GM18517 (cell line): ENCODE results near the gene STXBP1.

Experiments
- ATAC-seq: cut with Tn5 transposase; IDR thresholded peaks from one replicate; pipeline ENCODE4 v1.9.1; 2021; ENCODE audit warnings: mild to moderate bottlenecking, moderate library complexity; ENCODE audit not compliant: unreplicated experiment

STXBP1 gene

DNA sequence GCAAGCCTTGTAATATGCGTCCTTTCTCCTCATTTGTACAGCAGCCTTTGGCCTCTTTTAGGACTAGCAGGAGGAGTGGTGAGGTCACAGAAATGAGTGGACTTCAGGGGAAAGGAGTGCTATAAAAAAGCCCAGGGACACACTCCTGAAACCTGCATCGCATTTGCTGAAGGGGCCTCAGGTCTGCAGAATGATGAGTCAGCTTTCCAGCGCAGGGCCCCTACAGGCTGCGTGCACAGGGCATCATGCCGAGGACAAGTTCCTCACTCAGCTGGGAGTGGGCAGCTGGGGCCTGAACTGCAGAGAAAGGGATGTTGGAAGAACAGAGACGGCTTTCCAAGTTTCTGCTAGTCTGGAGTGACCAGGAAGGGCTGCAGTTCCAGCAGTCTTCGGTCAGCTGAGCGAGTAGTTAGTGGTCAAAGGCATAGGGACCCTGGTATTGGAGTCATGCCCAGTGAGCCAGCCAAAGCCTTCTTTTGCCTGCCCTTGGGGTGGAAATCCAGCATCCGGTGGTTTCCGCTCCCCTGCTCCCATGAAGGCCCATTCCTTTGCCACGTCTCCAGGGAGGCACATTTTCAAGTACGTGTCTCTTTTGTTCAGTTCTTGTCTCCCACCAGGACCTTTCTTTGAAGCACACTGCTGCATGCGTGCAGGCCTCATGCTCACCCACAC, 77.4 kb downstream of the STXBP1 start:
- no peak for ATAC-seq

DNA sequence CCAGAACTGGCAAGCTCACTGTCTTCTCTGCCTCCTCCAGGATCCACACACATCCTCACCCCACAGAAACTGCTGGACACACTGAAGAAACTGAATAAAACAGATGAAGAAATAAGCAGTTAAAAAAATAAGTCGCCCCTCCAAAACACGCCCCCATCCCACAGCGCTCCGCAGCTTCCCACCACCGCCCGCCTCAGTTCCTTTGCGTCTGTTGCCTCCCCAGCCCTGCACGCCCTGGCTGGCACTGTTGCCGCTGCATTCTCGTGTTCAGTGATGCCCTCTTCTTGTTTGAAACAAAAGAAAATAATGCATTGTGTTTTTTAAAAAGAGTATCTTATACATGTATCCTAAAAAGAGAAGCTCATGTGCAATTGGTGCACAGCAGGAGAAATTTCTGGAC, 78.7 kb downstream of the STXBP1 start:
- ATAC-seq, result no peak

DNA sequence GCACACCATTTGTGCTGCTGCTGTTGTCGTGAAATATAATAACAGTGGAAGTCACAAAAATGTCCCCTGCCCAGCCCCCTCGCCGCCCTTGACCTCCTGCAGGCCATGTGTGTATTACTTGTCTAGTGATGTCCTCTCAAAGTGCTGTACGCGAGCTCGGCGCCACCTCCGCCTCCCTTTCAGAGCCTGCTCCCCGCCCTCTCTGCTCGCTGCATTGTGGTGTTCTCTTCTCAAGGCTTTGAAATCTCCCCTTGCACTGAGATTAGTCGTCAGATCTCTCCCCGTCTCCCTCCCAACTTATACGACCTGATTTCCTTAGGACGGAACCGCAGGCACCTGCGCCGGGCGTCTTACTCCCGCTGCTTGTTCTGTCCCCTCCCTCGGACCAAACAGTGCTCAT, 80.0 kb downstream of the STXBP1 start:
- ATAC-seq, result no peak

DNA sequence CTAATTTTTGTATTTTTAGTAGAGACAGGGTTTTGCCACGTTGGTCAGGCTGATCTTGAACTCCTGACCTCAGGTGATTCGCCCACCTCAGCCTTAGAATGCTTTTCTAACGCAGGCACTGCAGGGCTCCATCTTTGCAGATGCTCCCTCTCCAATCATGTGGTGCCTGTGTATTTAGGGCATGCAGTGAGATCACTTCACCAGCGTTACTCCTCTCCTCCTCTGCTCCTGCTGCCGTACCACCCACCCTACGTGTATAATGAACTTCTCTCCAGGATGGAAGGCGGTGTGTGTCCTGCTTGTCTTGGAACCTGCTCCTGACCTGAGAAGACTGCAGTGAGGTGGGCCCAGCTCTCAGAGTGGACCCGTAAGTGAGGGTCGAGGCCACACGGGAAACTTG, 81.1 kb downstream of the STXBP1 start:
- no peak for ATAC-seq

DNA sequence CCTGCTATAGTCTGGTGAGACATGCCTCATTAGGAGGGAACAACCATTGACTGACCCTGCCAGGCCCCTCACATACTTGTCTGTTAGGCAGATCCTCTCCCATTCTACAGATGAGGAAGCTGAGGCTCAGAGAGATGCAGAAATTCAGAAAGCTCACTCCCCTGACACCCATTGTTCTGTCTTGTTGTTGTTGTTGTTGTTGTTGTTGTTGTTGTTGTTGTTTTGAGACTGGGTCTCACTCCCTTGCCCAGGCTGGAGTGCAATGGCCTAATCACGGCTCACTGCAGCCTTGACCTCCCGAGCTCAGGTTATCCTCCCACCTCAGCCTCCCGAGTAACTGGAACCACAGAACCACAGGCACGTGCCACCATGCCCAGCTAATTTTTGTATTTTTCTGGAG, 81.6 kb downstream of the STXBP1 start:
- ATAC-seq, result no peak

DNA sequence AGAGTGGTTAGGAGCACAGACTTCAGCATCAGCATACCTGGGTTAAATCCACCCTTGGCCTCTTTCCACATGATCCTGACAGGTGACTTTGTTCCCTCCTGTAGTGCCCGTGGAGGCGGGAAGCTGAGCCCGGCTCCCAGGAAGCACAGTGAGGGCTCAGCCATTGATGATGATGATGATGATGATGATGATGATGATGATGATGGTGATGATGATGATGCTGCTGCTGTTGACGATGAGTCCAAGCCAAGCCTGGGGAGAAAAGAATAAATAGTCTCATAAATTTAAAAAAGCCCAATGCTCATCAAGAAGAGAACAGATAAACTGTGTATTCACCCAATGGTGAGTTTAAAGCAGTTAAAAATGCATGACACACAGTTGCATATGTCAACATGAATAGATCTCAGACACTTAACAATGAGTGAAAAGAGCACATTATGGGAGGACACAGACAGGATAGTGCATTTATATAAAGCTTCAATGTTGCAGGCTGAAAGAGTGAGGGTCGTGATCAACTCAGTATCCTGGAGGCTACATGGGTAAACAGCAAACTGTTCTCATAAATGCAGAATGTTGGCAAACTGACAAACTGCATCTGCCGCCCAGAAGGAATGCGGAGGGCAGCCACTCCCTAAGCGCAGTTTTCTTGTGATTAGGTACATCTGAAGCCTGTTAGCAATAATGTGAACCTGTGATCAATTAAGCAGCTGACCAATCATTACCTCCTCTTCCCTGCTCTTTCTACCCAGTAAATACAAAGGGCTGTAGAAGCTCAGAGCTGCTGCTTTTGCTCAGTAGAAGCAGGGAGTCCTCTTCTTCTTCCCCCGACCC, 83.0 kb downstream of the STXBP1 start:
- ATAC-seq, result no peak

DNA sequence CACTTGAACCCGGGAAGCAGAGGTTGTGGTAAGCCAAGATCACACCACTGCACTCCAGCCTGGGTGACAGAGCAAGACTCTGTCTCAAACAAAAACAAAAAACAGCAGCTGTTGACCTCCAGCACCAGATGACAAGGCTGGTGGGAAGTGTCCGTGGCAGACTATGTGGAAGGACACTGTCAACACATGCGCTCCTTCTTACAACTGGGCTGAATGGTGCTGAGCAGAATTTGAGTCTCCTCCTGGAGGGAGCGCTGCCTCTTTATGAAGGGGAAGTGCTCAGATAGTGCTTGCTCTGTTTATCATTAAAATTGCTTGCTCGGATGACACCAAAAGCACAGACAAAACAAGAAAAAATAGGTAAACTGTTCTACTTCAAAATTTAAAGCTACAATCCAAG, 85.5 kb downstream of the STXBP1 start:
- ATAC-seq, result no peak

DNA sequence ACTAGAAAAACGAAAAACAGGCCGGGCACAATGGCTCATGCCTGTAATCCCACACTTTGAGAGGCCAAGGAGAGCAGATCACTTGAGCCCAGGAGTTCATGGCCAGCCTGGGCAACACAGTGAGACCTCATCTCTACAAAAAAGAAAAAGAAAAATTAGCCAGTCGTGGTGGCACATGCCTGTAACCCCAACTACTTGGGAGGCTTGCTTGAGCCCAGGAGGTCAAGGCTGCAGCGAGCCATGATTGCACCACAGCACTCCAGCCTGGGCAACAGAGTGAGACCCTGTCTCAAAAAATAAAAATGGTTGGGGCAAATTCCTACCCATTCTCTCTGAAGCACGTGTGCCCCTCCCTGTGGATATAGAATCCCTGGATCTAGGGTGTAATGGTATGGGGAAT, 86.3 kb downstream of the STXBP1 start:
- ATAC-seq, result no peak

DNA sequence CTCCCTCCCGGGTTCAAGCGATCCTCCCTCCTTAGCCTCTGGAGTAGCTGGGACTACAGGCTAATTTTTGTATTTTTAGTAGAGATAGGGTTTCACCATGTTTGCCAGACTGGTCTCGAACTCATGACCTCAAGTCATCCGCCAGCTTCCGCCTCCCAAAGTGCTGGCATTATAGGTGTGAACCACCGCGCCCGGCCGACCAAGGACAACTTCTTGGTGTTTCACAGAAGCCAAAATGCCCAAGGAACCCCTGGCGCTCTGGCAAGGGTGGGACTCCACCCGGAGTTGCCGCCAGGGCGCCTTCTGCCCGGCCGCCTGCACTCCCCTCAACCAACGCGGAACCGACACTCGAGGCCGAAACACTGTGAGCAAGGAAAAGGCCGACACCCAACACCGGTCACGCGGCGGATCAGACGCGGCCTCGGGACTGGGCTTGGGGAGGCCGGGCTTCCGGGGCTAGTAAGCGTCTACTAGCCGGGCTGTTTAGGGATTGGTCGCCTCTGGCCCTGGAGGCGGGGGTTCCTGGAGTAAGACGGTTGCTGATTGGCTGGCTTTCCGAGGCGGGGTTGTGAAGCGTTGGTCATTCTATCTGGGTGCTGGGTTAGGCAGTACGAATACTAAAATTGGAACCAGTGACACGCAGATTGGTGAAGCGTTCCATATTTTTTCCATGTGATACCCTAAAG, 87.1 kb downstream of the STXBP1 start:
- peak; percentile 86 for ATAC-seq

DNA sequence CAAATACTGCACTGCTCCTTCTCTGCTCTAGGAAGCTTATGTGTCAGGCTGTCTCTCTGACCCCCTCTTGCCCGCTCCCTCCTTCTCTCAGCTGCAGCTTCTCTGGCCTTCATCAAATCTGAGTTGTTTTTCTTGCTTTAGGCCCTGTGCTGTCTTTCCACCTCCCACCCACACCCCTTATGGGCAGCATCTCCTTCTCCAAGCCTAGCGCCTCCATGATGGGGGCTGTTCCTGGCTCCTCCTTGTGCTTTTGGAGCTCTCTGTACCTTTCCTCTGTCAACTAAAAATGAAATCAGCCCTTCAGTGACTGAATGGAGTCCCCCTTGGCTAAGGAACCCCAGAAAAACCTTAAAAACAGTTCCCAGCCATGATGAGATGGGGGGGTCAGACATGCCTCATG, 88.1 kb downstream of the STXBP1 start:
- ATAC-seq, result no peak

DNA sequence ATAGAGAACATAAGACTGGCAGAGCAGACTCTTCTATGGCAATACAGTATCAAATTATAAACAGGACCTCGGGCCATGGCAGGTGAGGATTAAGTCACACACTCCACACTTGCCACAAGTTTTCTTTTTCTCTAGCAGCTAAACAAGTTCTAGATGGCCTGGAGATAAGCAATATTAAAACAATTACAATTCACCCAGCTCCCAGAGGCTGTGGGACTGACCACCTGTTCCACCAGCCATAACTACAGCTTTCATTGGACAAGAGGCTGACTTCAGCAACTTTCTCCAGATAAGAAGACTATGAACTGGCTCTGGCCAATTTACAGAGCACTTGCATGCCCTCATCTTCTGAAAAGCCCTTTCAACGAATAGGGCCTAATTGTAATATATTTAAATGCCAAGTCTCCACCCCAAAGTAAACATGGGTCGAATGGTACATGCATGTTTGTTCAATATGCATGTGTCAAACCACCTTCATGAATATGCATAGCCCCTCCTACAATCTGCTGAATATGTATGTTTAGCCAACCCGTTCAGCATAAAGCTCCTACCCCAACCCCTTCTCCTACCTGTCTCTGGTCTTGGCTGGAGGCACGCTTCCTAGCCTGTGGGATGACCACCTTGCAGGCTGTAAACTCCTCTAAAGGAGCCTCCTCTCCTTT, 88.6 kb downstream of the STXBP1 start:
- no peak for ATAC-seq

DNA sequence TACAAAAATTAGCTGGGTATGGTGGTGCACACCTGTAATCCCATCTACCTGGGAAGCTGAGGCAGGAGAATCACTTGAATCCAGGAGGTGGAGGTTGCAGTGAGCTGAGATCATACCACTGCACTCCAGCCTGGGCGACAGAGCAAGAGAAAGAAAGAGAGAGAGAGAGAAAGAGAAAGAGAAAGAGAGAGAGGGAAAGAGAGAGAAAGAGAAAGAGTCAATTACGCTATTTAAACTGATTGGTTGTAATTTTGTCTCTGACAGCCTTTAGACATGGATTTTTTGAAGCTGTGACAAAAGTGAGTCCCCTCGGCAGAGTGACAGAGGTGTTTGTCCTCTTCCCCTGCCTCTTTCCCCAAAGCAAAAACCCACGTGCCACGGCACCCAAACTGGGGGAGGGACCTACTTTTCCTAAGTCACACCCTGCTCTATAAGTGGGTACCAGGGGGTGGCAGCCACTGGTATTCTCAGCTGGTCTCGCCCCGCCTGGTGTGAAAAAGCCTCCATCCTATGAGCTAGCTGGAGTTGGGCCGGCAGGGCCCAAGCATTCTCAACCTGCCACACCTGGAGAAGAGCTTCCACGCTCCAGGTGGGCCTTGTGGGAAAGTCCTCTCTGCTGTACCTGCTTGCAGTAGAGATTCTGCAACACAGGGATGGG, 91.3 kb downstream of the STXBP1 start:
- ATAC-seq, result no peak

DNA sequence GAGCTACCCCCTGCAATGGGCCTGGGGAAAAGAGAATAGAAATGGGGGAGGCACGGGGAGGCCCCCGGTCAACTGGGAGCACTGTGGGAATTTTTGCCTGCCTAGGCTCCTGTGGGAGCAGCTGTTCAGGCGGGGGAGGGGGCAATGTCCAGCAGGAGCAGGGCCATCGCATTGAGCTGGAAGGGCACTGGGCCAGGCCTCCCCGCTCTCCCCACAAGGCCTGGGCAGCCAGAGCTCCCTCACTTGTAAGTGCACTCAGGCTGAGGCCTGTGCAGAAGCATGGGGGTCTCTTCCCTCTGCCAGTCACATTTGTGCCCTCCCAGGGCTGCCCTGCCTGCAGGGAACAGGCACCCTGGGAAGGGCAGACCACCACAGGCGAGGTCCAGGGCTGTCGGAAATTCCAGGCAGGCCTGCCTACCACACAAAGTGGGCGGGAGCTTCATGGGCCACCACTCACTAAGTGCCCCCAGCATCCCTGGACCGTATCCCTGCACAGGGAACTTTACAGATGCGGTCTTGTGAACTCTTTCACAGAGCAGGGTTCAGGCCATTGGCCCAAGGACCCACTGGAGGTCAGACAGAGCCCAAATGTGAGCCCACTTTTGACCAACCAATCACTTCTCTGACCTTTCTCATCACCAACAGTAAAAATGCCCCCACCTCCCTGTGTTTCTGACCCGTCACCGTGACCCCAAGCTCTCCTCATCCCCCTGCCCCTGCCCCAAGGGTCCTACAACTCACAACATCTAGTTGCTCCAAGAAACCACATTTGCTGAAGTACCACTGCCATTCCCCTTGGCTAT, 93.7 kb downstream of the STXBP1 start:
- no peak for ATAC-seq

DNA sequence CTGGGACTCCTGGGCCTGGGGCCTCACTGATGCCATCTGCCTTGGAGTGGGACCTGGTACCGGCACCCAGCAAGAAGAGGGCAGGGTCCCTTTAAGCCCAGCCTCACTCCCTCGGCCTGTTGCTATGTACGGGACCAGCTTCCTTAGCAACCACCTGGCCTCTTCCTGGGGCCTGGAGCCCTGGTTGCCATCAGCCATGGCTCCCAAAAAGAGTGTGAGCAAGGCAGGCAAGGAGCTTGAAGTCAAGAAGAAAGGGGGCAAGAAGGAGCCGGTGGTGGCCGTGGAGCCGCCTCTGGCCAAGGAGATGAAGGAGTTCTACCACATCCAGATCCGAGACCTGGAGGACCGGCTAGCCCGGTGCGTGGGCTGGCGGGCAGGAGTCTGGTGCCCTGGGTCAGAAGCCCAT, 94.8 kb downstream of the STXBP1 start, which contains the start of gene CFAP157:
TSS of gene CFAP157 (plus strand) at position 153 of the 406 bp plus-strand sequence. CDS start at position 197, 44 bp downstream.
- ATAC-seq, result no peak

DNA sequence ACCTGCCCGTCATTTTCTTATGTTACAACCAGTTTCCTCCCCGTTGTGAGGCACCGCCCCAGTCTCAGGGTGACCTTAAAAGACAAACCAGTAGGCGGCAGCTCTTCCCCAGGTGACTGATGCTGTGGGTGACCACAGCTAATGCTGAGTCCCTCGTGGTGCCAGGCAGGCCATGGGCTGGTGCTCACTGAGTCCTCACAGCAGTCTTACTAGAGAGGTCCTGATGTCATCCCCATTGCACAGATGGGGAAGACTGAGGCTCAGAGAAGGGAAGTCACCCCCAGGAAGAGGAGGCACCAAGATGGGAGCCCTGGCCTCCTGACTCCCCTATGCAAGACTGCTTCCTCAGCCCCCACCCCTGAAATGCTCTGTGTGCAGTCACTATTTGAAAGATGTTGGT, 95.7 kb downstream of the STXBP1 start:
- no peak for ATAC-seq

DNA sequence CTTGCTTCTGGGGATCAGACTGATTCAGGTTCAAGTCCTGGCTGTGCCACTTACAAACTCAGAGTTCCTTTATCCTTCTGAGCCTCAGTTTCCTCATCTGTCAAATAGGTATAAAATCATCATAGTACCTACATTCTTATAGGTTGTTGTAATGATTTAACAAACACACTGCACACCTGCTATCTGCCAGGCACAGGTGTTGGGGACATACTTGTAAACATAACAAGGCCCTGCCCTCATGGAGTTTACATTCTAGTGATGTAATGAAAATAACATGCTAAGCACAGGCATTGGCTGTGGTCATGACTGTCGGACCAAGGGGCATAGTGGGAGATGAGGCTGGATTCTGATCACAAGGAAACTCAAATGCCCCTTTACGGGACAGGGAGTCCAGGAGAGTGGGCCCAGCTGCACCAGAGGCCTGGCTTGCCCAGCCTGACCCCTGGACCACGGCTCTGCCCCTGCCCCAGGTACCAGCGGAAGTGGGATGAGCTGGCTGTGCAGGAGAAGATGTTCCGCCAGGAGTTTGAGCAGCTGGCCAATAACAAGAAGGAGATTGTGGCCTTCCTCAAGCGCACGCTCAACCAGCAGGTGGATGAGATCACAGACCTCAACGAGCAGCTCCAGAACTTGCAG, 97.0 kb downstream of the STXBP1 start:
- no peak for ATAC-seq

DNA sequence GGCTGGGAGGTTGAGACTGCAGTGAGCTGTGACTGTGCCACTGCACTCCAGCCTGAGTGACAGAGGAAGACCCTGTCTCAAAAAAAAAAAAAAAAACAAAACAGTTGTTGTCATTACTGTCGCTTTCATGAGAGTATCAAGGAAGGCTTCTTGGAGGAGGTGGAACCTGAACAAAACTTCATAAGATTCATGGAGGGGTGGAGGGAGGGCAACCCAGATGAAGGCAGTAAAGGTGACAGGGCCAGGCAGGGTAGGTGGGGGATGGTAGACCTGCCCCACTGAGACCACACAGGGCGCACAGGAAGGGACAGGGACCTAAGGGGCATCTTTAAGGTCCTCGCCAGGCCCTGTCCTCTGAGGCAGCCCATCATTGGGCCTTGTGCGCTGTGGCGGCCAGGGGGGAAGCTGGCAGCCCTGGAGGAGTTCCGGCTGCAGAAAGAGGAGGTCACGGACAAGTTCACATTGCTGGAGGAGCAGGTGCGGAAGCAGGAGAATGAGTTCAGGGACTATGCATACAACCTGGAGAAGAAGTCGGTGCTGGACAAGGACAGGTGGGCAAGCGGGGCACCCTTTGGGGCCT, 98.2 kb downstream of the STXBP1 start:
- no peak for ATAC-seq

DNA sequence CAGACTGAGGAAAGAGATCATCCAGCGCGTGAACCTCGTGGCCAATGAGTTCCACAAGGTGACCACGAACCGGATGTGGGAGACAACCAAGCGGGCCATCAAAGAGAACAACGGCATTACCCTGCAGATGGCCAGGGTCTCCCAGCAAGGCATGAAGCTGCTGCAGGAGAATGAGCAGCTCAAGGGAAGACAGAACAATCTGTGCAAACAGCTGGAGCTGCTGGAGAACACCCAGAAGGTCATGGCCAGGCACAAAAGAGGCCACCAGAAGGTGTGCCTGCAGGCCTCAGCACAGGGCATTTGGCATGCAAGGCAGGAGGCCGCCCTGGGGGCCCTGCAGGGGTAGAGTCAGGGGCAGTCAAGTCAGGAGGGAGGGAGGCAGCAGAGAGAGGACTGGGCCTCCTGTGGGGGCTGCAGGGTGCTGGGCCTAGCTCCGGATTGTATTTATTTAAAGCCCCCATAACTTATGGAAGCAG, 99.2 kb downstream of the STXBP1 start:
- no peak for ATAC-seq

DNA sequence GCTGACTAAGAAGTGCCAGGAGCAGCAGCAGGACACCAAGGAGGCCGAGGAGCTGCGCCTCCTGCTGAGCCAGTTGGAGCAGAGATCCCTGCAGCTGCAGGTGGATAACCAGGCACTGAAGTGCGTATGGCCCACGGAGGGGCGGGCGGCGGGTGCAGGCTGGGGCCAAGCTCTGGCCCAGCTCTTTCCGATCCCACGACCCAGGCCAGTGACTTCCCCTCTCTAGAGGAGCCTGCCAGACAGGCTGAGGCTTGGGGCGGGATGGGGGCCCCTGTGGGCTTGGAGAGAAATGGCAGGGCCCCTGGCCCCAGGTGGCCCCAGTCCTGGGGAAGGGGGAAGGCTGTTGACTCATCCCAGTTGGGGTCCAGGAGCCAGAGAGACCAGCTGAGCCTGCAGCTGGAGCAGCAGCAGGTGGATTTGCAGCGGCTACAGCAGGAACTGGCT, 99.8 kb downstream of the STXBP1 start:
- ATAC-seq, result no peak
